GM12878 (cell line): ENCODE data around the gene FIZ1. TPM values are rescaled to one million over a fixed set of nuclear protein-coding genes. Genes with fewer than 3 reads are reported as not detected.

Experiments
- BHLHE40 ChIP-seq, 2 experiments: fragments of 450-650 bp in 1 of 2; IDR thresholded peaks; 2 replicates each; pipeline ENCODE4 v1.6.1; 2011 to 2017; ENCODE audit warnings: low read depth in 2 of 2, borderline replicate concordance in 1 of 2, improper control_type of control experiment in 1 of 2, low read length in 1 of 2, mild to moderate bottlenecking in 1 of 2
- CEBPB ChIP-seq, 2 experiments: fragments of 150-350 bp in 1 of 2; IDR thresholded peaks; 2 replicates each; pipeline ENCODE4 v1.6.1; 2012 to 2014; ENCODE audit warnings: low read depth in 2 of 2, low read length in 2 of 2, borderline replicate concordance in 1 of 2, inconsistent platforms in 1 of 2
- KDM1A ChIP-seq: fragments of 200-600 bp; sonication (generic); IDR thresholded peaks from 2 replicates; pipeline ENCODE4 v1.6.1; 2016; ENCODE audit warnings: borderline replicate concordance
- MYC ChIP-seq: IDR thresholded peaks from 2 replicates; pipeline ENCODE4 v1.6.1; 2011; ENCODE audit warnings: mild to moderate bottlenecking, low read length, moderate library complexity, inconsistent platforms; ENCODE audit not compliant: insufficient read depth, insufficient replicate concordance, insufficient read length, severe bottlenecking
- PAX5 ChIP-seq: IDR thresholded peaks from 2 replicates; pipeline ENCODE4 v1.6.1; 2011; ENCODE audit warnings: low read depth, low read length, borderline replicate concordance
- POU2F2 ChIP-seq: IDR thresholded peaks from 3 replicates; pipeline ENCODE4 v1.6.1; 2011; ENCODE audit warnings: low read depth, mild to moderate bottlenecking, low read length, borderline replicate concordance
- RAD21 ChIP-seq: IDR thresholded peaks from 2 replicates; pipeline ENCODE4 v1.6.1; 2011; ENCODE audit warnings: mild to moderate bottlenecking, low read depth, low read length, moderate library complexity; ENCODE audit not compliant: insufficient read depth
- RB1 ChIP-seq: fragments of 450-650 bp; formaldehyde crosslinking; IDR thresholded peaks from 2 replicates; pipeline ENCODE4 v1.6.1; 2017; ENCODE audit warnings: mild to moderate bottlenecking, borderline replicate concordance
- SMAD1 ChIP-seq: fragments of 450-650 bp; IDR thresholded peaks from 2 replicates; pipeline ENCODE4 v1.6.1; 2018; ENCODE audit warnings: mild to moderate bottlenecking, low read depth; ENCODE audit not compliant: partially characterized antibody
- SMARCA5 ChIP-seq: fragments of 450-650 bp; IDR thresholded peaks from 2 replicates; pipeline ENCODE4 v1.6.1; 2017; ENCODE audit warnings: mild to moderate bottlenecking
- TAF1 ChIP-seq: IDR thresholded peaks from 2 replicates; pipeline ENCODE4 v1.6.1; 2011; ENCODE audit warnings: mild to moderate bottlenecking, low read depth, low read length, borderline replicate concordance
- ZNF274 ChIP-seq: IDR thresholded peaks from one replicate; pipeline ENCODE4 v1.8.0; 2011; ENCODE audit not compliant: insufficient read length, insufficient read depth
- polyA plus RNA-seq, 11 experiments: library from polyadenylated mRNA; depleted of rRNA in 4 of 11; unstranded in 6 of 11; stranded (reverse) in 5 of 11; fragments of >200 nt; fragmentation: Nextera tagmentation in 4 of 11; fragmentation: Illumina TruSeq in 1 of 11; extraction: Ambion mirVana in 4 of 11; extraction: Trizol in 1 of 11; gene quantifications; 1 replicate in 1 of 11; 2 replicates in 10 of 11; pipeline versions ENCODE4 v1.2.1 to v1.2.3, GENCODE V29; 2011 to 2016; ENCODE audit warnings: inconsistent platforms in 2 of 11, missing spikeins in 2 of 11, low read depth in 1 of 11
- total RNA-seq, 4 experiments: library from RNA; depleted of rRNA in 3 of 4; stranded (reverse); fragments of >200 nt in 3 of 4; fragmentation: Illumina TruSeq in 1 of 4; extraction: Trizol in 1 of 4; gene quantifications; 2 replicates each; pipeline versions ENCODE4 v1.2.1 to v1.2.3, GENCODE V29; 2013 to 2021
- TF ChIP-seq, protein P1 (sequence below): fragments of 450-650 bp; IDR thresholded peaks from 2 replicates; pipeline ENCODE4 v1.6.1; 2017; ENCODE audit warnings: mild to moderate bottlenecking, moderate library complexity
- TF ChIP-seq, protein P2 (sequence below): fragments of 450-650 bp; IDR thresholded peaks from 2 replicates; pipeline ENCODE4 v1.6.1; 2018; ENCODE audit warnings: borderline replicate concordance, mild to moderate bottlenecking; ENCODE audit not compliant: partially characterized antibody
- TF ChIP-seq, protein P3 (sequence below): IDR thresholded peaks from 2 replicates; pipeline ENCODE4 v1.6.1; 2012; ENCODE audit warnings: improper control_type of control experiment, low read depth, low read length; ENCODE audit not compliant: insufficient replicate concordance

Gene FIZ1
- total and polyA plus RNA-seq, 10 of the 15 experiments (the other 5 are each of a cell fraction or from before 2014, with no cell fraction given): 0.60 to 16.8 (median 4.2) TPM

DNA sequence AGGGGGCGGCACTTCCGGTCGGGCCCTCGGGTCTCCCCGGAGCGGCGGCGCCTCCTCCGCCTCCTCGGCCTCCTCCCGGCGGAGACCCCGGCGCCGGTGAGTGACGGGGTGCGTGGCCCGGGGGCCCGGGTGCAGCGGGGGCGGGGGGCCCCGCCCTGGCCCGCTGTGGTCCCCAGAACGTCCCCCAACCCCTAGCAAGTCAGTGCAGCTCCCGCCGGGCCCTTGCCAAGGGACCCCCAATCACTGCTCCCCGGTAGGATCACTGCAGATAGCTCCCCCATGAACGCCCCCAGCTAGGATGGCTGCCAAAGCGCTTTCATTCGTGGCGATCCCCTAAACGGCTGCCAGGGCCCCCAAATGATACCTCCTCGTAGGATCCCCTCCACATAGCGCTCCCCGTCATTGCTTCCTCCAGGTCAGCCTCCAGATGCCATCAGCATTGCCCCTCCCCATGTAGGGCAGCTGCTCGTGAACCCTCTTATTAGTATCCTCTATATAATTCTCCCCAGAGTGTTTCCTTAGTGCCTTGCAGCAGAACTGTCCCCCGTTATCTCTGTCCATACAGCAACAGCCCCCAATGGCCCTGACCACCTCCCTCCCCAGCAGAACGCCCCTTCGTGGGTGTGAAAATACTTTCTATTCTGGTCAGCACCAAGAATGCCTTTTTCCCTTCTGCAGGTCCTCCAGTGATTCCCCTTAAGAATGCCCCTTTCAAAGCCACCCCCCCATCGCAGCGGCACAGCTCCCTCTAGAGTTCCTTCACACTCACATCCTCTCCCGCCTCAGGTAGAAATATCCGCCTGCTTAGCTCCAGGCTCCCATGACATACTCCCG is 6.5 kb upstream of the FIZ1 start, which contains the start of gene ZNF865 (continued):
- TF ChIP-seq RAD21 (peak; percentile 69), BHLHE40 (IDR thresholded peaks at IDR 0.05; ENCODE audit: borderline replicate concordance in 1 of 2, low read depth in 2 of 2, low read length in 1 of 2) (0 out of 4 replicates have a peak, but pooled peaks of 1 of the 2 experiments have one; percentile 16), MYC (no peak), PAX5 (no peak), RB1 (no peak), ZNF274 (no peak), KDM1A (no peak), POU2F2 (no peak; the same call in 2 of the 3 replicates), SMAD1 (no peak), TAF1 (0 out of 2 replicates have a peak, but pooled peaks have one; percentile 8), CEBPB (IDR thresholded peaks at IDR 0.05; ENCODE audit: borderline replicate concordance in 1 of 2, low read depth in 2 of 2, low read length in 2 of 2) (no peak), SMARCA5 (peak; percentile 67; the same call in 1 of the 2 replicates)
- TF ChIP-seq, protein P1, sequence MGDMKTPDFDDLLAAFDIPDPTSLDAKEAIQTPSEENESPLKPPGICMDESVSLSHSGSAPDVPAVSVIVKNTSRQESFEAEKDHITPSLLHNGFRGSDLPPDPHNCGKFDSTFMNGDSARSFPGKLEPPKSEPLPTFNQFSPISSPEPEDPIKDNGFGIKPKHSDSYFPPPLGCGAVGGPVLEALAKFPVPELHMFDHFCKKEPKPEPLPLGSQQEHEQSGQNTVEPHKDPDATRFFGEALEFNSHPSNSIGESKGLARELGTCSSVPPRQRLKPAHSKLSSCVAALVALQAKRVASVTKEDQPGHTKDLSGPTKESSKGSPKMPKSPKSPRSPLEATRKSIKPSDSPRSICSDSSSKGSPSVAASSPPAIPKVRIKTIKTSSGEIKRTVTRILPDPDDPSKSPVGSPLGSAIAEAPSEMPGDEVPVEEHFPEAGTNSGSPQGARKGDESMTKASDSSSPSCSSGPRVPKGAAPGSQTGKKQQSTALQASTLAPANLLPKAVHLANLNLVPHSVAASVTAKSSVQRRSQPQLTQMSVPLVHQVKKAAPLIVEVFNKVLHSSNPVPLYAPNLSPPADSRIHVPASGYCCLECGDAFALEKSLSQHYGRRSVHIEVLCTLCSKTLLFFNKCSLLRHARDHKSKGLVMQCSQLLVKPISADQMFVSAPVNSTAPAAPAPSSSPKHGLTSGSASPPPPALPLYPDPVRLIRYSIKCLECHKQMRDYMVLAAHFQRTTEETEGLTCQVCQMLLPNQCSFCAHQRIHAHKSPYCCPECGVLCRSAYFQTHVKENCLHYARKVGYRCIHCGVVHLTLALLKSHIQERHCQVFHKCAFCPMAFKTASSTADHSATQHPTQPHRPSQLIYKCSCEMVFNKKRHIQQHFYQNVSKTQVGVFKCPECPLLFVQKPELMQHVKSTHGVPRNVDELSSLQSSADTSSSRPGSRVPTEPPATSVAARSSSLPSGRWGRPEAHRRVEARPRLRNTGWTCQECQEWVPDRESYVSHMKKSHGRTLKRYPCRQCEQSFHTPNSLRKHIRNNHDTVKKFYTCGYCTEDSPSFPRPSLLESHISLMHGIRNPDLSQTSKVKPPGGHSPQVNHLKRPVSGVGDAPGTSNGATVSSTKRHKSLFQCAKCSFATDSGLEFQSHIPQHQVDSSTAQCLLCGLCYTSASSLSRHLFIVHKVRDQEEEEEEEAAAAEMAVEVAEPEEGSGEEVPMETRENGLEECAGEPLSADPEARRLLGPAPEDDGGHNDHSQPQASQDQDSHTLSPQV: no peak
- TF ChIP-seq, protein P2, sequence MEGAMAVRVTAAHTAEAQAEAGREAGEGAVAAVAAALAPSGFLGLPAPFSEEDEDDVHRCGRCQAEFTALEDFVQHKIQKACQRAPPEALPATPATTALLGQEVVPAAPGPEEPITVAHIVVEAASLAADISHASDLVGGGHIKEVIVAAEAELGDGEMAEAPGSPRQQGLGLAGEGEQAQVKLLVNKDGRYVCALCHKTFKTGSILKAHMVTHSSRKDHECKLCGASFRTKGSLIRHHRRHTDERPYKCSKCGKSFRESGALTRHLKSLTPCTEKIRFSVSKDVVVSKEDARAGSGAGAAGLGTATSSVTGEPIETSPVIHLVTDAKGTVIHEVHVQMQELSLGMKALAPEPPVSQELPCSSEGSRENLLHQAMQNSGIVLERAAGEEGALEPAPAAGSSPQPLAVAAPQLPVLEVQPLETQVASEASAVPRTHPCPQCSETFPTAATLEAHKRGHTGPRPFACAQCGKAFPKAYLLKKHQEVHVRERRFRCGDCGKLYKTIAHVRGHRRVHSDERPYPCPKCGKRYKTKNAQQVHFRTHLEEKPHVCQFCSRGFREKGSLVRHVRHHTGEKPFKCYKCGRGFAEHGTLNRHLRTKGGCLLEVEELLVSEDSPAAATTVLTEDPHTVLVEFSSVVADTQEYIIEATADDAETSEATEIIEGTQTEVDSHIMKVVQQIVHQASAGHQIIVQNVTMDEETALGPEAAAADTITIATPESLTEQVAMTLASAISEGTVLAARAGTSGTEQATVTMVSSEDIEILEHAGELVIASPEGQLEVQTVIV: no peak
- TF ChIP-seq, protein P3, sequence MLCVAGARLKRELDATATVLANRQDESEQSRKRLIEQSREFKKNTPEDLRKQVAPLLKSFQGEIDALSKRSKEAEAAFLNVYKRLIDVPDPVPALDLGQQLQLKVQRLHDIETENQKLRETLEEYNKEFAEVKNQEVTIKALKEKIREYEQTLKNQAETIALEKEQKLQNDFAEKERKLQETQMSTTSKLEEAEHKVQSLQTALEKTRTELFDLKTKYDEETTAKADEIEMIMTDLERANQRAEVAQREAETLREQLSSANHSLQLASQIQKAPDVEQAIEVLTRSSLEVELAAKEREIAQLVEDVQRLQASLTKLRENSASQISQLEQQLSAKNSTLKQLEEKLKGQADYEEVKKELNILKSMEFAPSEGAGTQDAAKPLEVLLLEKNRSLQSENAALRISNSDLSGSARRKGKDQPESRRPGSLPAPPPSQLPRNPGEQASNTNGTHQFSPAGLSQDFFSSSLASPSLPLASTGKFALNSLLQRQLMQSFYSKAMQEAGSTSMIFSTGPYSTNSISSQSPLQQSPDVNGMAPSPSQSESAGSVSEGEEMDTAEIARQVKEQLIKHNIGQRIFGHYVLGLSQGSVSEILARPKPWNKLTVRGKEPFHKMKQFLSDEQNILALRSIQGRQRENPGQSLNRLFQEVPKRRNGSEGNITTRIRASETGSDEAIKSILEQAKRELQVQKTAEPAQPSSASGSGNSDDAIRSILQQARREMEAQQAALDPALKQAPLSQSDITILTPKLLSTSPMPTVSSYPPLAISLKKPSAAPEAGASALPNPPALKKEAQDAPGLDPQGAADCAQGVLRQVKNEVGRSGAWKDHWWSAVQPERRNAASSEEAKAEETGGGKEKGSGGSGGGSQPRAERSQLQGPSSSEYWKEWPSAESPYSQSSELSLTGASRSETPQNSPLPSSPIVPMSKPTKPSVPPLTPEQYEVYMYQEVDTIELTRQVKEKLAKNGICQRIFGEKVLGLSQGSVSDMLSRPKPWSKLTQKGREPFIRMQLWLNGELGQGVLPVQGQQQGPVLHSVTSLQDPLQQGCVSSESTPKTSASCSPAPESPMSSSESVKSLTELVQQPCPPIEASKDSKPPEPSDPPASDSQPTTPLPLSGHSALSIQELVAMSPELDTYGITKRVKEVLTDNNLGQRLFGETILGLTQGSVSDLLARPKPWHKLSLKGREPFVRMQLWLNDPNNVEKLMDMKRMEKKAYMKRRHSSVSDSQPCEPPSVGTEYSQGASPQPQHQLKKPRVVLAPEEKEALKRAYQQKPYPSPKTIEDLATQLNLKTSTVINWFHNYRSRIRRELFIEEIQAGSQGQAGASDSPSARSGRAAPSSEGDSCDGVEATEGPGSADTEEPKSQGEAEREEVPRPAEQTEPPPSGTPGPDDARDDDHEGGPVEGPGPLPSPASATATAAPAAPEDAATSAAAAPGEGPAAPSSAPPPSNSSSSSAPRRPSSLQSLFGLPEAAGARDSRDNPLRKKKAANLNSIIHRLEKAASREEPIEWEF: no peak
